ENCODE measurements around the gene WWOX. TPM values are rescaled to one million over a fixed set of nuclear protein-coding genes. Genes with fewer than 3 reads are reported as not detected.

The WWOX gene
- polyA plus RNA-seq, 2 of the 4 experiments (the other 2 are of a cell fraction) = 16.0 to 17.2 TPM

- TF ChIP-seq SREBF2 (IDR thresholded peaks at IDR 0.05) = no peak
- no peak for TF ChIP-seq CHD2 (IDR thresholded peaks at IDR 0.05; ENCODE audit: low read length, partially characterized antibody)
- TF ChIP-seq JUNB (IDR thresholded peaks at IDR 0.05) = no peak
- no peak for TF ChIP-seq NFE2L2 (conservative IDR thresholded peaks at IDR 0.05; ENCODE audit: low read length)
- no peak for TF ChIP-seq HOXB5 (CRISPR knock-in tag; IDR thresholded peaks at IDR 0.05)
- no peak for TF ChIP-seq EHF (CRISPR knock-in tag; IDR thresholded peaks at IDR 0.05)
- TF ChIP-seq, protein P1, sequence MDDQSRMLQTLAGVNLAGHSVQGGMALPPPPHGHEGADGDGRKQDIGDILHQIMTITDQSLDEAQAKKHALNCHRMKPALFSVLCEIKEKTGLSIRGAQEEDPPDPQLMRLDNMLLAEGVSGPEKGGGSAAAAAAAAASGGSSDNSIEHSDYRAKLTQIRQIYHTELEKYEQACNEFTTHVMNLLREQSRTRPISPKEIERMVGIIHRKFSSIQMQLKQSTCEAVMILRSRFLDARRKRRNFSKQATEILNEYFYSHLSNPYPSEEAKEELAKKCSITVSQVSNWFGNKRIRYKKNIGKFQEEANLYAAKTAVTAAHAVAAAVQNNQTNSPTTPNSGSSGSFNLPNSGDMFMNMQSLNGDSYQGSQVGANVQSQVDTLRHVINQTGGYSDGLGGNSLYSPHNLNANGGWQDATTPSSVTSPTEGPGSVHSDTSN (IDR thresholded peaks at IDR 0.05) = no peak
Measured at GRCh38 chr16:78117391-78117790, 17.9 kb downstream of the WWOX start (continued).

DNA sequence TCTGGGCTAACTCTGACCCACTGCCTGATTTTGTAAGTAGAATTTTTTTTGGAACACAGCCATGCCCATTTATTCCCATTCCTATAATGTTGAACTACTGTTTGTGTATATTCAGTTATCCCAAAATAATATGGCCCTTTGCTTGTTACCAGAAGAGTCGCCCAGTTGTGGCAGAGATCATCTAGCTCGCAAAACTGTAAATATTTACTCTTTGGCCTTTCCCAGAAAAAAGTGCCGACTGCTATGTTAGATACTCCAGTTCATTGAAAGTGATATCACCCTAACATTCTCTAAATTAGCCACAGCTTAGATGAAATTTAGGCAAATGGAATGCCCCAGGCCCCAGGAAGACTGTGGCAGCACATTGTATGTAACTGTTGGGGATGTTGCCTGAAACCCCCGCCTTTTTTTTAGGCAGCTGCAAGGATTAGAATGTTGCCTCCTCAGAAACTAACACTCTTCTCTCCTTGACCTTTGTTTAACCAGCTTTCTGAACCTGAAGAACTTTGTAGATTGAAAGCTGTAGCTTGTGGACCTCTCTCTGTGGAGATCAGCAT, 19.1 kb downstream of the WWOX start:
- Histone ChIP-seq H3K27ac (no peak overlapping the region), H3K4me1 (no peaks in the 10 kb centered on the region), H3K4me2 (no peak overlapping the region), H3K9me3 (no peaks in the 10 kb centered on the region), H3K4me3 (no peak overlapping the region)
- WGBS (ENCODE audit: missing lambda C conversion rate) = 82% methylated on average over 4 of the region's 4 CpGs
- FAIRE-seq (no peak), DNase-seq (ENCODE audit: low read depth in 1 of 2, low spot score in 1 of 2) (no peak), ATAC-seq (no peak)
- CTCF ChIA-PET = interaction anchor here (0.5 to 1.6 kb wide), 3 partner anchors 117 to 1598 kb away, joined by 3 to 5 read pairs (median 4); no protein-coding TSS in a partner anchor
- TF ChIP-seq BHLHE40 (IDR thresholded peaks at IDR 0.05; ENCODE audit: low read depth, low read length) = no peak
- TF ChIP-seq, protein P2, sequence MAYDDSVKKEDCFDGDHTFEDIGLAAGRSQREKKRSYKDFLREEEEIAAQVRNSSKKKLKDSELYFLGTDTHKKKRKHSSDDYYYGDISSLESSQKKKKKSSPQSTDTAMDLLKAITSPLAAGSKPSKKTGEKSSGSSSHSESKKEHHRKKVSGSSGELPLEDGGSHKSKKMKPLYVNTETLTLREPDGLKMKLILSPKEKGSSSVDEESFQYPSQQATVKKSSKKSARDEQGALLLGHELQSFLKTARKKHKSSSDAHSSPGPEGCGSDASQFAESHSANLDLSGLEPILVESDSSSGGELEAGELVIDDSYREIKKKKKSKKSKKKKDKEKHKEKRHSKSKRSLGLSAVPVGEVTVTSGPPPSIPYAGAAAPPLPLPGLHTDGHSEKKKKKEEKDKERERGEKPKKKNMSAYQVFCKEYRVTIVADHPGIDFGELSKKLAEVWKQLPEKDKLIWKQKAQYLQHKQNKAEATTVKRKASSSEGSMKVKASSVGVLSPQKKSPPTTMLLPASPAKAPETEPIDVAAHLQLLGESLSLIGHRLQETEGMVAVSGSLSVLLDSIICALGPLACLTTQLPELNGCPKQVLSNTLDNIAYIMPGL (CRISPR knock-in tag; IDR thresholded peaks at IDR 0.05; ENCODE audit: borderline replicate concordance) = no peak
- TF ChIP-seq, protein P3, sequence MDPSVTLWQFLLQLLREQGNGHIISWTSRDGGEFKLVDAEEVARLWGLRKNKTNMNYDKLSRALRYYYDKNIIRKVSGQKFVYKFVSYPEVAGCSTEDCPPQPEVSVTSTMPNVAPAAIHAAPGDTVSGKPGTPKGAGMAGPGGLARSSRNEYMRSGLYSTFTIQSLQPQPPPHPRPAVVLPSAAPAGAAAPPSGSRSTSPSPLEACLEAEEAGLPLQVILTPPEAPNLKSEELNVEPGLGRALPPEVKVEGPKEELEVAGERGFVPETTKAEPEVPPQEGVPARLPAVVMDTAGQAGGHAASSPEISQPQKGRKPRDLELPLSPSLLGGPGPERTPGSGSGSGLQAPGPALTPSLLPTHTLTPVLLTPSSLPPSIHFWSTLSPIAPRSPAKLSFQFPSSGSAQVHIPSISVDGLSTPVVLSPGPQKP (IDR thresholded peaks at IDR 0.05; ENCODE audit: low read depth, low read length) = no peak
- no peak for TF ChIP-seq FOXS1 (CRISPR knock-in tag; IDR thresholded peaks at IDR 0.05)
- no peak for TF ChIP-seq MAZ (IDR thresholded peaks at IDR 0.05; ENCODE audit: borderline replicate concordance, low read depth, low read length)
- TF ChIP-seq RNF2 (IDR thresholded peaks at IDR 0.05; ENCODE audit: borderline replicate concordance, low read depth) = no peak
- TF ChIP-seq ZSCAN20 (CRISPR knock-in tag; IDR thresholded peaks at IDR 0.05) = no peak
- TF ChIP-seq RAD21 (conservative IDR thresholded peaks at IDR 0.05 in 1 of 2, IDR thresholded peaks at IDR 0.05 in 1 of 2) = no peak
- TF ChIP-seq EHF (CRISPR knock-in tag; IDR thresholded peaks at IDR 0.05) = no peak
- no peak for TF ChIP-seq E2F6 (IDR thresholded peaks at IDR 0.05; ENCODE audit: borderline replicate concordance, low read depth)
- POLR2A ChIA-PET = no interaction called here

DNA sequence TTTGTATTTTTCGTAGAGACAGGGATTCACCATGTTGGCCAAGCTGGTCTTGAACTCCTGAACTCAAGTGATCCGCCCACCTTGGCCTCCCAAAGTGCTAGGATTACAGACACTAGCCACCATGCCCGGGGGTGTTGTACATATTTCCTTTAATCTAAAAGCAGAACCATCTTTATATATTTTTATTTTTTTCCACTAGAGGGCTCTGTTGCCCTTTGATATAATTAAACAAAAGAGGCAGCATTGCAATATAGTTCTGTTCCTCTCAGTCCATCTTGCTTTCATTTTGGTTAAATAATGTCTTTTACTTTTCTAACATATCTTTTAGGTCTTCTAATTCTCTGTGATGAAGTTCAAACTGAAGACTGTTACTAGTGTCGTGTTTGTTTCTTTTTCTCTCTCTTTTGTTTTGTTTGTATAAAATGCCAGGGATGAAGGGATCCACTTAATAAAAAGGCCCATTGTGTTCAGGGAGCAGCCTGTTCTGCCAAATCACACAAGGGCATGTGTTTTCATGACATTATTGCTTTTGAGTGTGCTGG, 23.4 kb downstream of the WWOX start:
- H3K4me2 ChIP-seq = no peak overlapping the region
- WGBS (ENCODE audit: missing lambda C conversion rate) = under 1% methylated on average over 4 of the region's 4 CpGs
- FAIRE-seq = no peak
- H3K9me3 ChIP-seq = no peaks in the 10 kb centered on the region
- DNase-seq (ENCODE audit: low read depth in 1 of 2, low spot score in 1 of 2) = peak; percentile 32 to 46
- no peaks in the 10 kb centered on the region for H3K4me1 ChIP-seq
- ATAC-seq = peak; percentile 81 to 88; a peak in 5 of 6 replicates
- CTCF ChIA-PET = interaction anchor here (0.6 to 2.6 kb wide), 8 partner anchors 9 to 766 kb away, joined by 3 to 15 read pairs (median 3); no protein-coding TSS in a partner anchor
- H3K4me3 ChIP-seq = no peak overlapping the region
- POLR2A ChIA-PET = no interaction called here
- H3K27ac ChIP-seq = no peak overlapping the region
- TF ChIP-seq FOSL2 (IDR thresholded peaks at IDR 0.05) (no peak), FOSL2 (CRISPR knock-in tag; IDR thresholded peaks at IDR 0.05) (no peak), HDAC2 (IDR thresholded peaks at IDR 0.05) (no peak), JUNB (IDR thresholded peaks at IDR 0.05) (no peak), CHD2 (IDR thresholded peaks at IDR 0.05; ENCODE audit: low read length, partially characterized antibody) (no peak), BCL3 (IDR thresholded peaks at IDR 0.05) (no peak), MAX (IDR thresholded peaks at IDR 0.05) (no peak), SMC3 (IDR thresholded peaks at IDR 0.05) (peak; percentile 66), HES2 (IDR thresholded peaks at IDR 0.05) (no peak), RAD21 (conservative IDR thresholded peaks at IDR 0.05 in 1 of 2, IDR thresholded peaks at IDR 0.05 in 1 of 2) (peak; percentile 71 to 82), MAZ (IDR thresholded peaks at IDR 0.05; ENCODE audit: borderline replicate concordance, low read depth, low read length) (no peak)
- TF ChIP-seq, protein P4, sequence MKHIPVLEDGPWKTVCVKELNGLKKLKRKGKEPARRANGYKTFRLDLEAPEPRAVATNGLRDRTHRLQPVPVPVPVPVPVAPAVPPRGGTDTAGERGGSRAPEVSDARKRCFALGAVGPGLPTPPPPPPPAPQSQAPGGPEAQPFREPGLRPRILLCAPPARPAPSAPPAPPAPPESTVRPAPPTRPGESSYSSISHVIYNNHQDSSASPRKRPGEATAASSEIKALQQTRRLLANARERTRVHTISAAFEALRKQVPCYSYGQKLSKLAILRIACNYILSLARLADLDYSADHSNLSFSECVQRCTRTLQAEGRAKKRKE (CRISPR knock-in tag; IDR thresholded peaks at IDR 0.05; ENCODE audit: low read depth) = no peak
- TF ChIP-seq, protein P5, sequence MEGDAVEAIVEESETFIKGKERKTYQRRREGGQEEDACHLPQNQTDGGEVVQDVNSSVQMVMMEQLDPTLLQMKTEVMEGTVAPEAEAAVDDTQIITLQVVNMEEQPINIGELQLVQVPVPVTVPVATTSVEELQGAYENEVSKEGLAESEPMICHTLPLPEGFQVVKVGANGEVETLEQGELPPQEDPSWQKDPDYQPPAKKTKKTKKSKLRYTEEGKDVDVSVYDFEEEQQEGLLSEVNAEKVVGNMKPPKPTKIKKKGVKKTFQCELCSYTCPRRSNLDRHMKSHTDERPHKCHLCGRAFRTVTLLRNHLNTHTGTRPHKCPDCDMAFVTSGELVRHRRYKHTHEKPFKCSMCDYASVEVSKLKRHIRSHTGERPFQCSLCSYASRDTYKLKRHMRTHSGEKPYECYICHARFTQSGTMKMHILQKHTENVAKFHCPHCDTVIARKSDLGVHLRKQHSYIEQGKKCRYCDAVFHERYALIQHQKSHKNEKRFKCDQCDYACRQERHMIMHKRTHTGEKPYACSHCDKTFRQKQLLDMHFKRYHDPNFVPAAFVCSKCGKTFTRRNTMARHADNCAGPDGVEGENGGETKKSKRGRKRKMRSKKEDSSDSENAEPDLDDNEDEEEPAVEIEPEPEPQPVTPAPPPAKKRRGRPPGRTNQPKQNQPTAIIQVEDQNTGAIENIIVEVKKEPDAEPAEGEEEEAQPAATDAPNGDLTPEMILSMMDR (IDR thresholded peaks at IDR 0.05) = peak; percentile 68
